MM.1S (cell line): Measurements from ENCODE around the gene SLC43A3.

Experiments
- DNase-seq: peaks from one replicate; pipeline ENCODE4 v3.0.0-alpha.2; 2015
- H2AFZ ChIP-seq: fragments of 300-600 bp; sonication (generic); 2 replicates; pipeline ENCODE4 v1.6.0; 2016; ENCODE audit warnings: antibody characterized with exemption, low read length
- H3F3A ChIP-seq: fragments of 300-600 bp; sonication (generic); 2 replicates; pipeline ENCODE4 v1.6.1; 2016; ENCODE audit warnings: mild to moderate bottlenecking, antibody characterized with exemption, low read length, moderate library complexity, mixed read lengths; ENCODE audit not compliant: insufficient read depth
- H3K27ac ChIP-seq: fragments of 300-600 bp; sonication (generic); 2 replicates; pipeline ENCODE4 v1.5.1; 2016; ENCODE audit warnings: mild to moderate bottlenecking, low read length
- H3K27me3 ChIP-seq: fragments of 300-600 bp; sonication (generic); replicated peaks from 2 replicates; pipeline ENCODE4 v1.6.0; 2016; ENCODE audit warnings: low read length; ENCODE audit not compliant: insufficient read depth
- H3K36me3 ChIP-seq: fragments of 300-600 bp; sonication (generic); replicated peaks from 2 replicates; pipeline ENCODE4 v1.6.1; 2016; ENCODE audit warnings: mild to moderate bottlenecking, low read length, mixed read lengths; ENCODE audit not compliant: insufficient read depth
- H3K4me1 ChIP-seq: fragments of 300-600 bp; sonication (generic); 2 replicates; pipeline ENCODE4 v1.6.1; 2016; ENCODE audit warnings: low read length, mixed read lengths
- H3K4me2 ChIP-seq: fragments of 300-600 bp; sonication (generic); 2 replicates; pipeline ENCODE4 v1.6.0; 2016; ENCODE audit warnings: low read depth, low read length
- H3K4me3 ChIP-seq: fragments of 300-600 bp; sonication (generic); 2 replicates; pipeline ENCODE4 v1.5.1; 2016; ENCODE audit warnings: low read length, mixed read lengths
- H3K79me2 ChIP-seq: fragments of 300-600 bp; sonication (generic); 2 replicates; pipeline ENCODE4 v1.6.1; 2016; ENCODE audit warnings: mixed run types, low read length, mixed read lengths
- H3K9ac ChIP-seq: fragments of 300-600 bp; sonication (generic); 2 replicates; pipeline ENCODE4 v1.6.1; 2016; ENCODE audit warnings: low read length, mixed read lengths
- H3K9me2 ChIP-seq: fragments of 300-600 bp; sonication (generic); replicated peaks from 2 replicates; pipeline ENCODE4 v1.6.1; 2016; ENCODE audit warnings: mild to moderate bottlenecking, low read length, mixed read lengths; ENCODE audit not compliant: insufficient read depth
- H3K9me3 ChIP-seq: fragments of 300-600 bp; sonication (generic); replicated peaks from 2 replicates; pipeline ENCODE4 v1.6.1; 2016; ENCODE audit warnings: mild to moderate bottlenecking, low read length, mixed read lengths; ENCODE audit not compliant: insufficient read depth
- H4K20me1 ChIP-seq: fragments of 300-600 bp; sonication (generic); 2 replicates; pipeline ENCODE4 v1.6.1; 2016; ENCODE audit warnings: mild to moderate bottlenecking, low read length, moderate library complexity, mixed read lengths; ENCODE audit not compliant: insufficient read depth
- CTCF ChIP-seq: fragments of 300-600 bp; sonication (generic); IDR thresholded peaks from 2 replicates; pipeline ENCODE4 v1.5.1; 2016; ENCODE audit warnings: antibody characterized with exemption, low read length, mixed read lengths
- EZH2 ChIP-seq: fragments of 300-600 bp; sonication (generic); optimal IDR thresholded peaks from 2 replicates; pipeline ENCODE3; 2017; ENCODE audit warnings: low read depth, mild to moderate bottlenecking, antibody characterized with exemption, low read length, mixed read lengths
- EZH2phosphoT487 ChIP-seq: fragments of 300-600 bp; sonication (generic); IDR thresholded peaks from 2 replicates; pipeline ENCODE4 v1.6.1; 2018; ENCODE audit warnings: antibody characterized with exemption, low read length

SLC43A3 gene

GRCh38 chr11:57370941-57371340 is 56.0 kb downstream of the SLC43A3 start:
- no peak overlapping the region for H3K4me3 ChIP-seq
- H3K79me2 ChIP-seq: no peaks in the 10 kb centered on the region
- H3K4me1 ChIP-seq: no peaks in the 10 kb centered on the region
- no peak overlapping the region for H3K4me2 ChIP-seq
- no peaks in the 10 kb centered on the region for H3K36me3 ChIP-seq
- H2AFZ ChIP-seq: no peak overlapping the region
- no peaks in the 10 kb centered on the region for H3F3A ChIP-seq
- no peaks in the 10 kb centered on the region for H3K27me3 ChIP-seq
- H4K20me1 ChIP-seq: no peaks in the 10 kb centered on the region
- H3K9ac ChIP-seq: no peak overlapping the region
- TF ChIP-seq CTCF (no peak), EZH2 (no peak), EZH2phosphoT487 (no peak)
- no peaks in the 10 kb centered on the region for H3K9me3 ChIP-seq
- H3K9me2 ChIP-seq: no peaks in the 10 kb centered on the region
- no peak for DNase-seq
- no peak overlapping the region for H3K27ac ChIP-seq

- H3K4me3 ChIP-seq: no peak overlapping the region
These were observed 56.7 kb downstream of the SLC43A3 start for GRCh38 chr11:57370251-57370650.

GRCh38 chr11:57368845-57369232 is 58.1 kb downstream of the SLC43A3 start:
- no peaks in the 10 kb centered on the region for H3K79me2 ChIP-seq
- no peak overlapping the region for H3K4me2 ChIP-seq
- H3K4me3 ChIP-seq: no peak overlapping the region
- no peak for DNase-seq
- TF ChIP-seq CTCF (no peak), EZH2 (no peak)
- no peaks in the 10 kb centered on the region for H3F3A ChIP-seq
- no peaks in the 10 kb centered on the region for H3K27me3 ChIP-seq
- H3K27ac ChIP-seq: no peak overlapping the region
- no peaks in the 10 kb centered on the region for H3K9me2 ChIP-seq
- no peaks in the 10 kb centered on the region for H4K20me1 ChIP-seq
- no peaks in the 10 kb centered on the region for H3K4me1 ChIP-seq
- no peak overlapping the region for H2AFZ ChIP-seq
- H3K9ac ChIP-seq: no peak overlapping the region
- no peaks in the 10 kb centered on the region for H3K36me3 ChIP-seq
- H3K9me3 ChIP-seq: no peaks in the 10 kb centered on the region

More at GRCh38 chr11:57370251-57370650, 56.7 kb downstream of the SLC43A3 start:
- Histone ChIP-seq H4K20me1 (no peaks in the 10 kb centered on the region), H3F3A (no peaks in the 10 kb centered on the region), H2AFZ (no peak overlapping the region), H3K9me3 (no peaks in the 10 kb centered on the region), H3K27ac (no peak overlapping the region), H3K79me2 (no peaks in the 10 kb centered on the region), H3K4me2 (no peak overlapping the region), H3K9me2 (no peaks in the 10 kb centered on the region), H3K36me3 (no peaks in the 10 kb centered on the region), H3K4me1 (no peaks in the 10 kb centered on the region), H3K27me3 (no peaks in the 10 kb centered on the region), H3K9ac (no peak overlapping the region)
- no peak for DNase-seq
- no peak for TF ChIP-seq EZH2phosphoT487

GRCh38 chr11:57368106-57368844 is 58.6 kb downstream of the SLC43A3 start:
- no peak overlapping the region for H3K9ac ChIP-seq
- H2AFZ ChIP-seq: no peak overlapping the region

More at GRCh38 chr11:57368106-57368844, 58.6 kb downstream of the SLC43A3 start:
- no peak overlapping the region for H3K4me2 ChIP-seq
- no peaks in the 10 kb centered on the region for H3K4me1 ChIP-seq
- H3K79me2 ChIP-seq: no peaks in the 10 kb centered on the region
- no peaks in the 10 kb centered on the region for H3K27me3 ChIP-seq
- no peaks in the 10 kb centered on the region for H3F3A ChIP-seq
- H3K36me3 ChIP-seq: no peaks in the 10 kb centered on the region
- no peaks in the 10 kb centered on the region for H4K20me1 ChIP-seq
- no peaks in the 10 kb centered on the region for H3K9me3 ChIP-seq
- no peak for TF ChIP-seq EZH2phosphoT487
- no peak for TF ChIP-seq CTCF
- TF ChIP-seq EZH2: no peak
- H3K9me2 ChIP-seq: no peaks in the 10 kb centered on the region
- no peak overlapping the region for H3K27ac ChIP-seq
- H3K4me3 ChIP-seq: no peak overlapping the region
- no peak for DNase-seq
